Endodermal cell (in vitro differentiated cells): ENCODE results near the gene GPRIN2. TPM values are rescaled to one million over a fixed set of nuclear protein-coding genes. Genes with fewer than 3 reads are reported as not detected.

Source experiments
- DNase-seq: peaks from one replicate; pipeline ENCODE4 v3.0.0-alpha.2; 2017
- H3K27ac ChIP-seq: 2 replicates; pipeline ENCODE4 v1.5.1; 2013; ENCODE audit warnings: mild to moderate bottlenecking, low read depth, low read length, moderate library complexity
- H3K27me3 ChIP-seq: 2 replicates; pipeline ENCODE4 v1.6.1; 2013; ENCODE audit warnings: mild to moderate bottlenecking, low read length, moderate library complexity; ENCODE audit not compliant: insufficient read depth, control insufficient read depth, poor library complexity, severe bottlenecking
- H3K36me3 ChIP-seq: 2 replicates; pipeline ENCODE4 v1.7.0; 2013; ENCODE audit warnings: mild to moderate bottlenecking, low read length, moderate library complexity; ENCODE audit not compliant: control insufficient read depth, insufficient read depth
- H3K4me1 ChIP-seq: one replicate; pipeline ENCODE4 v1.7.0; 2013; ENCODE audit warnings: low read length; ENCODE audit not compliant: control insufficient read depth, insufficient read depth
- H3K4me3 ChIP-seq: 2 replicates; pipeline ENCODE4 v1.5.1; 2013; ENCODE audit warnings: mild to moderate bottlenecking, low read length, moderate library complexity
- H3K9ac ChIP-seq: 2 replicates; pipeline ENCODE4 v1.6.1; 2013; ENCODE audit warnings: mild to moderate bottlenecking, low read length, moderate library complexity; ENCODE audit not compliant: poor library complexity, severe bottlenecking; ENCODE audit errors: extremely low read depth
- H3K9me3 ChIP-seq: 2 replicates; pipeline ENCODE4 v1.6.1; 2013; ENCODE audit warnings: mild to moderate bottlenecking, low read length, moderate library complexity; ENCODE audit not compliant: control insufficient read depth
- H3K27ac Mint-ChIP-seq: 2 replicates; pipeline ENCODE4 v1.8.0; 2020; ENCODE audit warnings: mixed read lengths
- H3K27me3 Mint-ChIP-seq: 2 replicates; pipeline ENCODE4 v1.8.0; 2021; ENCODE audit warnings: mild to moderate bottlenecking, mixed read lengths; ENCODE audit not compliant: insufficient read depth
- H3K36me3 Mint-ChIP-seq: 2 replicates; pipeline ENCODE4 v1.8.0; 2020; ENCODE audit warnings: low read depth, mixed read lengths
- H3K4me1 Mint-ChIP-seq: 2 replicates; pipeline ENCODE4 v1.8.0; 2020; ENCODE audit warnings: mixed read lengths
- H3K4me3 Mint-ChIP-seq: 2 replicates; pipeline ENCODE4 v1.8.0; 2020; ENCODE audit warnings: mild to moderate bottlenecking, moderate library complexity, mixed read lengths
- H3K9me3 Mint-ChIP-seq: 2 replicates; pipeline ENCODE4 v1.8.0; 2020; ENCODE audit warnings: mild to moderate bottlenecking, mixed read lengths
- WGBS, 2 experiments: methylation state at CpG; one replicate each; pipeline versions ENCODE4 v1.1.5 to v1.1.7; 2013; ENCODE audit warnings: missing lambda C conversion rate in 2 of 2, mixed read lengths in 1 of 2; ENCODE audit not compliant: insufficient coverage in 1 of 2, insufficient read length in 1 of 2; 5-methylcytosine and 5-hydroxymethylcytosine counted together
- total RNA-seq, 2 donors: library from RNA; stranded (reverse); fragmentation: NEBNext Ultra II Directional in 1 of 2; extraction: Animal tissue kit (Norgen Biotek cat#: 25700) in 1 of 2; gene quantifications; 2 replicates in 1 of 2; 3 replicates in 1 of 2; pipeline ENCODE4 v1.2.1, GENCODE V29; 2021
- TF ChIP-seq, protein P1 (sequence below): fragments of 200-600 bp; sonication (generic); conservative IDR thresholded peaks from 2 replicates; pipeline ENCODE4 v1.5.0; 2021; ENCODE audit warnings: antibody characterized with exemption, mild to moderate bottlenecking

Gene GPRIN2
- total RNA-seq, 2 donors from 2014 or later: 16.1 to 25.2 TPM

DNA sequence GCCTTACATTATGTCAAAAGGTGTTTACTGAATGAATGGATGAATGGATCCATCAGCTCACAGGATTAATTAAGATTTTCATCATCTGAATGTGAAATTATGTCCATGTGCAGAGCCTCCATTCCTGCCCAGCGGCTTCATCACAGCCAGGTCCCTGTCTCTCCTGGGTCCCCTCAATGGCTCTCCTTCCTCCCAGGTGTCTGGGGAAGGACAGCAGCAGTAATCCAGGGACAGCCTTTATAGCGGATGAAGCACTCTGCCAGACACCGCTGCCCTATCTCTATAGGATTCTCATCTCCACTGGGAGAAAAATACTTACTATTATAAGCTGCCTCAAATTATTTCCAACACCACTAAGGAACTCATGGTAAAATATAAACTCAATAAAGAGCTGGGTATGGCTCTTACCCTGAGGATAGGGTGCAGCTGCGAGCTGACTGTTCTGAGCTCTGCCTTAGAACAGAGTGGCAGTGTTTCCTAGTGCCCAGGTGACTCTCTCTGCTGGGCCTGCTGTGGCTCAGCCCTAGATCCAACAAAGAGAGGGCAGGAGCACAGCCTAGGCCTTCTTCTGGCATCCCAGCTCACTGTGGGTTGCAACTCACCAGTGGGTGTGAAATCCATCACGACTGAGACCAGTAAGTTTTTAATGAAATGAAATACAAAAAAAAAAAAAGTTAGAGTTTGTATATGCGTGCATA lies 38.3 kb downstream of the GPRIN2 start:
- Histone ChIP-seq H3K4me3 (no peak overlapping the region), H3K9ac (no peak overlapping the region), H3K4me1 (no peaks in the 10 kb centered on the region), H3K27me3 (no peaks in the 10 kb centered on the region), H3K36me3 (no peaks in the 10 kb centered on the region), H3K9me3 (no peaks in the 10 kb centered on the region), H3K27ac (no peak overlapping the region)
- no peaks in the 10 kb centered on the region for H3K9me3 Mint-ChIP-seq
- H3K27me3 Mint-ChIP-seq: no peaks in the 10 kb centered on the region
- TF ChIP-seq, protein P1, sequence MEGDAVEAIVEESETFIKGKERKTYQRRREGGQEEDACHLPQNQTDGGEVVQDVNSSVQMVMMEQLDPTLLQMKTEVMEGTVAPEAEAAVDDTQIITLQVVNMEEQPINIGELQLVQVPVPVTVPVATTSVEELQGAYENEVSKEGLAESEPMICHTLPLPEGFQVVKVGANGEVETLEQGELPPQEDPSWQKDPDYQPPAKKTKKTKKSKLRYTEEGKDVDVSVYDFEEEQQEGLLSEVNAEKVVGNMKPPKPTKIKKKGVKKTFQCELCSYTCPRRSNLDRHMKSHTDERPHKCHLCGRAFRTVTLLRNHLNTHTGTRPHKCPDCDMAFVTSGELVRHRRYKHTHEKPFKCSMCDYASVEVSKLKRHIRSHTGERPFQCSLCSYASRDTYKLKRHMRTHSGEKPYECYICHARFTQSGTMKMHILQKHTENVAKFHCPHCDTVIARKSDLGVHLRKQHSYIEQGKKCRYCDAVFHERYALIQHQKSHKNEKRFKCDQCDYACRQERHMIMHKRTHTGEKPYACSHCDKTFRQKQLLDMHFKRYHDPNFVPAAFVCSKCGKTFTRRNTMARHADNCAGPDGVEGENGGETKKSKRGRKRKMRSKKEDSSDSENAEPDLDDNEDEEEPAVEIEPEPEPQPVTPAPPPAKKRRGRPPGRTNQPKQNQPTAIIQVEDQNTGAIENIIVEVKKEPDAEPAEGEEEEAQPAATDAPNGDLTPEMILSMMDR: no peak
- H3K27ac Mint-ChIP-seq: no peak overlapping the region
- WGBS, 2 experiments: 92% methylated on average over 5 to 6 of the region's 6 CpGs
- no peaks in the 10 kb centered on the region for H3K36me3 Mint-ChIP-seq
- no peak overlapping the region for H3K4me3 Mint-ChIP-seq
- no peaks in the 10 kb centered on the region for H3K4me1 Mint-ChIP-seq
- peak; percentile 41 for DNase-seq

DNA sequence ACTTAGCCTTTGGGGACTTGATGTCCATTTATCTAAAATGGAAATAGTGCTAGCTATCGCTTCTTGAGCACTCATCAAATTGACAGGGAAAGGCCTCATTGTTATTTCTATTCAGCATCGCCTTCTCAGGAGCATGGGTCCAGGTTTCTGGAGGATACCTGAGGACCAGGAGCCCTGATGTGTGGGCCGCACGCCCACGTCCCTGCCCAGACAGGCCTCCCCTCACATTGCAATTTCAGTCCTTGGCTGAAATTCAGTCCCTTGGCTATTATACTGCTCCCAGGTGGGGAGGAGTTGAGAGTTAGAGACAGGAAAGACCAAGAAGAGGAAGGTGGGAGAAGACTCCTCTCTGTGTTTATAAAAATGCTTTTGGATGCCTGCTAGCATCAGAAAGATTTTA lies 38.9 kb downstream of the GPRIN2 start:
- peak; percentile 29 for DNase-seq
- Mint-ChIP-seq H3K27ac (no peak overlapping the region), H3K27me3 (no peaks in the 10 kb centered on the region), H3K4me3 (no peak overlapping the region), H3K9me3 (no peaks in the 10 kb centered on the region), H3K36me3 (no peaks in the 10 kb centered on the region), H3K4me1 (no peaks in the 10 kb centered on the region)
- no peak overlapping the region for H3K4me3 ChIP-seq
- no peak overlapping the region for H3K9ac ChIP-seq
- TF ChIP-seq, protein P1: no peak
- H3K36me3 ChIP-seq: no peaks in the 10 kb centered on the region
- no peak overlapping the region for H3K27ac ChIP-seq
- H3K4me1 ChIP-seq: no peaks in the 10 kb centered on the region
- 86 to 93% methylated on average over 5 of the region's 5 CpGs for WGBS, 2 experiments
- H3K9me3 ChIP-seq: no peaks in the 10 kb centered on the region
- H3K27me3 ChIP-seq: no peaks in the 10 kb centered on the region

DNA sequence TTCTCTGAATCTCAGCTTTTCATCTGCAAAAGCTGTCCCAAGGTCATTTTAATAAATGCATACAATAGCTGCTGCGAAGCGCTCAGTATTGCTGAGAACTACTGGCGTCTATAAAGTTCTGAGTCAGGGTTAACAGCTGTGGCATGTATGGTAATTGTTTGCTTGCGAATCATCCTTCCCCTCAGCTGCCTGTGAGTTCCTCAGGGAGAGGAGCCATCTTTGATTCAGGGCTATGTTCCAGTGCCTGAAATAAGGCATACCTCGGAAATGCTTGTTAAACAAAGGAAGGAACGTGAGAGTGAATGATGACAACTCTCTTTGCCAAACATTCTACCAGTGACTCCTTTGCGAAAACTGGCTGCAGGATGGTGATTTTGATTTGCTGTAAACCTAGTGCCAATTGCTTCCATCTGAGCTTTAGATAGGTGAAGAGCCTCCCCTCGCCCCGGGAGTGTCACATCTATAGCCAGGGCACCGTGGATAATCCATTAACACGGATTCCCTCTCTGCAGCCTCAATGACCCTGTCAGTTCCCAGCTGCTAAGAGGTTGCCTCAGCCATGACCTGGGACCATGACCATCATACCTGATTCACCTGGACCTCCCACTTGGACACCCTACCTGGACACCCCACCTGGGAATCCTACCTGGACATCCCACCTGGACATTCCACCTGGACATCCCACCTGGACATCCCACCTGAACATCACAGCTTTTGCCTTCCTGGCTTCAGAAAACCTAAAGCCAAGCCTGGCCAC lies 39.6 kb downstream of the GPRIN2 start:
- no peak overlapping the region for H3K27ac Mint-ChIP-seq
- H3K4me3 ChIP-seq: no peak overlapping the region
- H3K36me3 Mint-ChIP-seq: no peaks in the 10 kb centered on the region

More for the DNA sequence above, 39.6 kb downstream of the GPRIN2 start:
- H3K27ac ChIP-seq: no peak overlapping the region
- no peaks in the 10 kb centered on the region for H3K27me3 ChIP-seq
- Mint-ChIP-seq H3K9me3 (no peaks in the 10 kb centered on the region), H3K4me3 (no peak overlapping the region), H3K4me1 (no peaks in the 10 kb centered on the region), H3K27me3 (no peaks in the 10 kb centered on the region)
- peak; percentile 54 for DNase-seq
- no peaks in the 10 kb centered on the region for H3K4me1 ChIP-seq
- H3K9ac ChIP-seq: no peak overlapping the region
- WGBS, 2 experiments: 89 to 91% methylated on average over 11 of the region's 11 CpGs
- H3K36me3 ChIP-seq: no peaks in the 10 kb centered on the region
- TF ChIP-seq, protein P1: no peak
- no peaks in the 10 kb centered on the region for H3K9me3 ChIP-seq
